HEK293 (cell line): Measurements from ENCODE around the gene ZNF146.

Experiments
- CTCF ChIP-seq: fragments of 450-650 bp; formaldehyde crosslinking; IDR thresholded peaks from 2 replicates; pipeline ENCODE4 v1.5.1; 2016; ENCODE audit warnings: missing biosample characterization, missing genetic modification characterization
- GLI4 ChIP-seq: fragments of 450-650 bp; formaldehyde crosslinking; IDR thresholded peaks from 2 replicates; pipeline ENCODE4 v1.5.1; 2016; ENCODE audit warnings: missing biosample characterization, missing genetic modification characterization

- TF ChIP-seq CTCF (tag by site-specific recombination): no peak
- no peak for TF ChIP-seq GLI4 (tag by site-specific recombination)
Measured at GRCh38 chr19:36225219-36225892, 10.4 kb downstream of the ZNF146 start.
